Activated T-cell treated with anti-CD3 and anti-CD28 coated beads, Interleukin-2, amount 50 U/mL, for 48 hours (primary cell): Measurements from ENCODE around the gene ZBTB16.

ENCODE experiments used
- DNase-seq, 2 experiments: peaks; one replicate each; pipeline ENCODE4 v3.0.0-alpha.2; 2020

The ZBTB16 gene

DNA sequence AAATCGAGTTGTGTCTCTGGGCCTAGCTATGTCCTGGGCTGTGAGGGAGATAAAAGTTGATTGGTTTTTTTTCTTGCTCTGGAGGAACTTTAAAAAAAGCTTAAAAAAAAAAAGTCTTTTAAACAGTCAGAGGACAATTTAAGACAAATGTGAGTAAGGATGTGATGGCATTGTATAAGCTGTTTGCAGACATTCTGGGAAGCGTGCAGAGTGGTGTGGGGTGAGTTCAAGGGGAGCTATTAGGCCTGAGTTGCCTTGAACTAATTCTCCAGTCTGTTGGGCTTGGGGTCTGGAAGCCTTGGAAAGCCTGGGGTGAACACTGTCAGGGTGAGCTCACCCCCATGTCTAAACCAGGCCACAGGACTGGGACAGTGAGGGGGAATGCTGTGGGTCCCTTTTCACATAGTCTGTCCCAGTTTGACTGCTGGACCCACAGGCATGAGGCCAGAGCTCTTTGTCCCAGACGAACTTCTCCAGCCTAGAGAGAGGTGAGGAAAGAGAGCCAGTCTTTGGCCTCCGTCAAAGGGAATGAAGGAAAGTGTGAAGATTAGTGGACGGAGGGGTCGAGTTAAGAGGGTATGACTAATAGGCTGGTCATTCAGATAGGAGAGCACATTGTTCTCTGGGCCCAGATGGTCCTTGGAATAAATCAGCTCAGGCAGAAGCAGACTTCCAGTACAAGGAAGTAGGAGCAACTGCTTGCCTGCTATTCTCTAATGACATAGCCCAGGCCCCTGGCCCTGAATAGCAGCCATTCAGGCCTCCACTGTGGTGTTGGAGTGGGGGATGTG is 160.2 kb downstream of the ZBTB16 start:
- no peak for DNase-seq

DNA sequence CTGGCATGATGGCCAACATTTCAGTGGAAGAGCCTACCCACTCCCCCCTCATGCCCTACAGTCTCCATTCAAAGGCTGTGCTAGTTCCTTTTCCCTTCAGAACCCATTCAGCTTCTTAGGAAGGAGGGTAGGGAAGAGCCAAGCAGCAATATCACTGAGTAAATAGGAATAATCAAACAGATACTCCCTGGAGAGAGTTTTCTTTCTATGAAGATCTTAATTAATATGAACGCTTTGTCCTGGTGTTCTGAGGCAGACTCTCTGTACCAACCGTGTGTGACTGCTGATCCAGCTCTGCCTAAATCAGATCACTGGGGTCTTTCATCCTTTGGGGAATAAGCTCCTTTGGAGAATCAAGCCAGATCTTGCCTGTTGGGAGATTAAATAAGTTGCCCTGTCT is 161.5 kb downstream of the ZBTB16 start:
- DNase-seq, result no peak

DNA sequence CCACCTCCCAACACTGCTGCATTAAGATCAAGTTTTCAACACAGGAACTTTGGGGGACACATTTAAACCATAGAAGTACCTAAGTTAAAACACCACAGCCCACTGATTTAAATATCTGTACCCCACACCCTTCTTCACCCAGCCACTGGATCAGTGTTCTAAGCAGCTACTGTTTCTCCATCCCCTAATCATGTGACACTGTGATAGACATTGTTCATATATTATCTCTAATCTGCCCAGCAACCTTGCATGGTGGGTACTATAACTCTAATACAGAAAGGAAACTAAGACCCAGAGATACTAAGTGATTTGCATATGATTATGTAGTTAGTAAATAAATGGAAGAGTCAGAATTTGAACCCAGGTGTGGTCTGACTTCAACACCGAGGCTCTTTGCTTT is 166.2 kb downstream of the ZBTB16 start:
- no peak for DNase-seq

DNA sequence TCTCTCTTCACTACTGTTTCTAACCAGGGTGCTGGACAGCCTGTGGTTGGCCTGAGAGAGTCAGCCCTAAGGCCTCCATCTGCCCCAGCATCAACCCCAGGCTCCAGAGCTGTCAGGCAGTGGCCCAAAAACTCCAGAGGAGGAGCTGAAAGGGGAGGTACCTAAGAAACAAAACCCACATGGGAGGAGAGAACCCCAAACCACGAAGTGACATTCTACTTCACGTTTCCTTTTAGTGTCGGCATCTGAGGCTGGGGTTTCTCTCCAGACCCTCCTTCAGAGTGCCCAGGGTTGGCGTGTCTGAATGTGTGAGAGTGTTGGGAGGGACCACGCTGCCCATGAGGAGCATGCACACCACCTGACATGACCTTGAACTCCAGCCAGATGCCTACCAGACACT is 166.8 kb downstream of the ZBTB16 start:
- DNase-seq, result no peak

DNA sequence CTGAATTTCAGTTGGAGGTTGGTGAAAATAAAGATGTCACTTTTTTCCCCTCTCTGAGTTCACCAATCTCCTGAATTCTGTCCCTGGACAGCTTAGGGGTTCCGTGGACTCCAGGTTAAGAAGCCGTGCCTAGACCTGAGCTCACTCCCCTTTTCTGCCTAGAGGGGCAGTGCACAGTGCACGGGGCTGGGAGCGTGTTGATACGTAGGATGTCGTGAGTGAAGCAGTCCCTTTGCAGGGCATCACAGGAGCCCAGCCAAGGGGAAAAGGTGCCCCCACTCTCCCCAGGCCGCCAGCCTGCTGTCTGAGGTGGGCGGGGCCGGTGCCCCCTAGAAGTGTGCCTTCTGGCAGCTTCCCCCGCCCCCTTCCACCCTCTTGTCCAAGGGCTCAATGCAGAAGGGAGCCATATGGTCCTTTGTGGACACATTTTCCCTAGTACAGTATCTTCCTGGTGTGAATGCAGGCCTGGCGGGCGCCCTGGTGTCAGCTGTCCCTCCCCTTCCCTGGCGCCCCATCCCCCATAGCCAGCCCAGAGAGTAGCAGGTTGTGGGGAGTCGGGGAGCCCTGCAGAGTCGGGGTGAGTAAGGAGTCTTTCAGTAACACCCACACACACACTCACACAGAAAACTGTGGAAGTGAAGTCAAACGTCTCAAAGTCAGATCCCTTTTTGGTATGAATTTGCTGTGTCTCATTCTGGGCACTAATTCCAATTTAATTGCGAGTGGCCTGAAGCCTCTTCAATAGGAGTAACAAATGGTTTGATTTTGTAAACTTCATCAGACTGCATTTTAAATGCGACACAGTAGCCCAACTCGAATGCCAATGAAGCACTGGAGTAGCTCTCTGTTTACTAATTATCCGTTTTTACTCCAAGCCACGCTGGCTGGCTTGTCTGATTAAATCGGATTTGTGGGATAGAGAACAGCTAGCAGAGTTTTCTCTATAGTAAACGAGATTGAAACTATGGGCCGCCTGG is 169.2 kb downstream of the ZBTB16 start:
- DNase-seq, result no peak

DNA sequence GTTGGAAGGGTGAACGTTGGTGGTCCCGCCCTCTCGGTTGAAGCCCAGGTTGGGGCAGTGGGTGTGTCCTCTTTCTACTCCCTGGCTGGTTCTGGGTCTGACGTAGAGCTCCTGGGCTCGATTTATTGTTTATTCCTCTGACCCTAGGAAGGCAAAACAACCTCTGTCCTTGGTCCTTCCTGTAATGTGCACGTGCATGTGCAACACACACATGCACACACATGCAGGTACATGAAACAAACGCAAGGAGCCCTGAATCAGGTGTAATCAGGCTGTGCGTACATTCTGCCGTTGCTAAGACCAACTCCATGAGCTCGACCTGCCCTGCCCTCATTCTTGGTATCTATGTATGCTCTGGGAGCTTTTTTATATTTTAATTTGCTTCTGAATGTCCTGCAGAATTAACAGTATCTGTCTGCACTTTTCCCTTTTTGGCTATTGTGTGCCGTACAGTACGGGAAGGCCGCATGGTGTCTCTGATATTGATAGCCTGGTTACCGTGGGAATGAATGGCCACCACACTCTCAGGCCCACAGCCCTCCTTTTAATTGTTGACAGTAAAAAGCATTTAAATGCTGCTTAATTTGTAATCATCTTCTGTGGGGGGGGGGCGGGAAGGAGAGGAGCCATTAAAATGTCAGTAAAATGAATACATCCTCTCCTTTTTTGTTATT is 170.7 kb downstream of the ZBTB16 start:
- no peak for DNase-seq

DNA sequence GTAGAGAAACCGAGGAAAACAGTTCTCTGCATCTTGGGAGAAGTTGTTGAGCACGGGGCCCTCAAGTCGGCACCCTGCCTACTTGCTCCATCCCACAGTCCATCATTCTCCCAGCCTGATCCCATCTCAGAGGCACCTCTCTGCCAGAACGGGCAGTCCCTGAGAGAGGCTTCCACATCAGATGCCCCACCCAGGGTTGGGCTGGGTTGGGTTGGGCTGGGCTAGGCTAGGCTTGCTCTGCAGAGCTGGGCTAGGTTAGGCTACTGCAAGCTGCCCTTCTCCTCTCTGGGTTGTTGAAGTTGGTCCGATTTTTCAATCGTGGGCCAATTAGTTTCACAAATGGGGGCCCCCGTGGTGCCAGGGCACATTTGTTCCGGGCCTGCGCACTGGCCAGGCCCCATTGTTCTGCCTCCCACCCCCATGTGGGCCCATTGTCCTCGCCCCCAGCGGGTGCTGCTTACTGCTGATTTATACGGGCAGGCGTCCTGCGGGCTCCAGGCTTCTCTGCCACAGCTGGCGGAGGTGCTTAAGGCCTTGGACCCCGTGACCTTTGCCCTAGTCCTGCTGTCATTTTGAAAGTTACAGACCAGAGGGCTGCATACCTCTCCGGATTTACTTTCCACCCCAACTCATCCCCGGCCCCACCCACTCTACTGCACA is 173.0 kb downstream of the ZBTB16 start:
- DNase-seq, result no peak

DNA sequence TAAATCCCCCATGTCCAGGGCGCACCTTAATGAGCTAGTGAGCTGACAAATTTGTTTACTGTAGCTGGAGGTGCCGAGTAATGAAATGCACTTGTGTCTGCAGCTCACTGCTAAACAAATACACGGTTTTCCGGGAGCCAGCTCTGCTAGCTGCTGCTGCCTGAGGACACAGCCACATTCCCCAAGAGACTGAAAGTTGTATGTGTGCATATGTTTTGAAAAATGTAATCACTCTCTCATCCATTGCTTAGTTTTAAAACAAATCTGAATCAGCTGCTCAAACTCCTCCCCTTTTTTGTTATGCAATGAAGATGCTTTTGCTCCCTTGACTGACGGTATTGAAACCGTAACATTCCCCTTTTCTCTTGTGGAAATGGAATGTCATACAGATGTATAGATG is 174.2 kb downstream of the ZBTB16 start:
- DNase-seq, result no peak

DNA sequence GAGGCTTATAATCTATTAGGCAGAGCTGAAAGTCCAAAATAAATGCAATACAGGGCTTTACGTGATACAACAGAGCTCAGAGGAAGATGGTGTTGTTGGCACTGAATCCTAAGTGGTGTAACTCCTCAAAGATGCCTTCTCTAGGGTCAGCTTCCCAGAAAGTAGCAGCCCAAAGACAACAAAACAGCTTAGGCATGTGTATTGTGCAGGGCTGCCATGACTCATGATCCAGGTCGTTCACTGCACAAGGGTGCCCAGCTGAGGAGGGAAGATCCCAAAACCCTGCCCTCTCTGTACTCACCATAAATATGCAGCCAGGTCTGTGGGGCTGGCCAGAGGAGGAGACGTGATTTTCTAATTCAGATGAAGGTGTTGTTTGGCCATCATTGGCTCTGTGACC is 177.3 kb downstream of the ZBTB16 start:
- no peak for DNase-seq

DNA sequence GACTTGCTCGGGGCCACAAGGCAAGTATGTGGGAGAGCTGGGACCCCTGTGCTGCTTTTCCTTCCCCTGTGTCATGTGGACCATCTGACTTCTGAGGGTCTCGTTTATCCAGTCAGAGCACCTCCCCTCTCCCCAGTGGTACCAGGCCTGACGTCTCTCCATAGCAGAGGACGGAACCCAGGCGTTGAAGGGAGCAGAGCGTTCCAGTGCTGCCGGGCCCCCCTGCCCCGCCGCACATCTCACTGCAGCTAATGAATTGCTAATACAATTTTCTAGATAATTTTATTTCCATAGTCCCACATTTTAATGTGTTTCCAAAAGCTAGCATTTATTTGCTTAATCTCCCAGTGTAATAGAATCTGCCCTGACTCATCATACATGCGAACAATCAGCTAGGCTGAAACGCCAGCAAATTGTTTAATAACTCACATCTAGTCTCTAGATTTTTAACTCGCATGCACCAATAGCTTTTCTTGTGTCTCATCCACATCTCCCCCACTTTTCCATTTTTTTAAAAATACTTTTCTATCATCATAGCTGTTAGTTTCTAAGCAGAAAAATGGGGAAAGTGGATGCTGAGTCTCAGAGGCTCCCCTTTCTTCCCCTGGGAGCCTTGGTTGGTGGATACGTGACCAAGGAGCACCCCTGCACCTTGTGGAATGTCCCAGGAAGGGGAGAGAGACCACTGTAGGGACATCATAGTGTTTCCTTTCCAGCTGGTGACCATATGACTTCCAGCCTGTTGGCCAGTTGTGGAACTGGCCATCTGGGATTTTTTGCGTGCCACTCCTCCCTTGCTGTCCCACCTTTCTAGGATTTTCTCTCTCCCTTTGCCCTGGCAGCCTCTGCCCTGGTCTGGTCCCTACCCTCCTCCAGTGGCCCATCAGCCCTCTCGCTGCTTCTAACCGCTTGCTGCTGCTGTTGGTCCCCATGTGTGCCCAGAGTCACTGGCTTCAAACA is 178.1 kb downstream of the ZBTB16 start:
- no peak for DNase-seq

DNA sequence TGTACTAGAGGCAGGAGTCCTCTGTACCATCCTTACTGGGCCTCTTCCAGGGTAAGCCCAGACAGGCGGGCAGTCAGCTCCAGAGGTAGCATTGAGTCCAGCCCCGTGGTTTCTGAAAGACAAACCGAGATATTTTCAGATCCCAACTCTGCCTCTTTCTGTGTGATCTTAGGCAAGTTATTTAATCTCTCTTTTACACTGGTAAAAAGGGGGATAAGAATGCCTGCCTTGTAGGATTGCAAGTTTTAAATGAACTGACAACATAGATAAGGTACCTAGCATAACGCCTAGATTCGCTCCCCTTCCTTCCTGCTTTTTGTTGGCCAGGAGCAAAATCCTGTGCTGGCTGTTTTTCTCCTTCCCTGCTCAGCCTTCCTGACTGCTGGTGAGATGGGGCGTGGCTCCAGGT is 180.2 kb downstream of the ZBTB16 start:
- DNase-seq, result no peak

DNA sequence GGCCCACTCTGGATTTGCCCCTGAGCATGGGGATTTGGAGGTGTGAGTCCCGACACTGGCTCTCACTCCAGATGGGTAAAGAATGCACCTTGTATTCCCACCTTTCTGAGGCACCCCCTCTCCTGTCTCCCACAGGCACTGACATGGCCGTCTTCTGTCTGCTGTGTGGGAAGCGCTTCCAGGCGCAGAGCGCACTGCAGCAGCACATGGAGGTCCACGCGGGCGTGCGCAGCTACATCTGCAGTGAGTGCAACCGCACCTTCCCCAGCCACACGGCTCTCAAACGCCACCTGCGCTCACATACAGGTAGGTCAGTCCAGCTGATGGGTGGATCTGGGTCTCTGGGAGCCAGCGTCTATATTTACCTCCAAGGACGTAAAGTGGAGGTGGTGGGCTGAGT is 182.5 kb downstream of the ZBTB16 start:
- no peak for DNase-seq

DNA sequence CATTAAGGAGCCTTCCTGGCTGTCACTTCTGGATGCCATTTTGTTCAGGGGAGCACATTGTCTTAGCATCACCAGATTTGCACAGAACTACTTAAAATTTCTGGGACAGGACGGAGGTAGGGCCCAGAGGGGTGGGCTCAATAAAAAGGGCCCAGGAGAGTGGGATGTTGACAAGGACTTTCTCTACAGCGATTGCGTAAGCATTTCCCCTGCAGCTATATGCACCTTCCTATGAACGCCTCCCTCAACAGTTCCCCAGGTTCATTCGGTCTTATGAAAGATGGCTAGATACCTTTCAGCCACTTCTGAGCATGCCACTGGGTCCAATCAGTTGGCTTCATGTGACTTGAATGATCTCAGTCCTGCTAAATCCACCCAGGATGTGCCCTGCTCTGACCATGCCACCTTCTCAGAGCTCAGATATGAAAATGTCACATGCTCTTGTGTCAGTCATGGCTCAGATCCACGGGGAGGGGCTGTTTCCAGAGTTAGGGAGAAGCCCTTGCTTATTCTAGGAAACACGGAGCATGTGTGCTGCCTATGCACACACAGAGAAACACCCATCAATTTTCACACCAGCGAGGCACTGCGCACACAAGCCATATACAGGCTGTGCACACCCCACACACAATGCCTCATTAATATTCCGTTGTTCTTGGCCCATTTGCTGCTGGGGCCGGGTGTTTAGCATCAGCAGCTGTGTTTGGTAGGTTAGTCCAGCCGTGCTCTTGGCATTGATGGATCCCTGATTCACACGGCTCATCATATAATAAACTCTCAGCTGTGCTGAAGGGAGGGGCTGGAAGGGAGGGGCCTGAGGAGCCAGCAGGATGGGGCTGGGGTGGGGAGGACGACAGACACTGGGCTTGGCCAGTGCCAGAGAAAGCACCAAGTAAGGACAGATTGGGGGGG is 184.2 kb downstream of the ZBTB16 start:
- no peak for DNase-seq

DNA sequence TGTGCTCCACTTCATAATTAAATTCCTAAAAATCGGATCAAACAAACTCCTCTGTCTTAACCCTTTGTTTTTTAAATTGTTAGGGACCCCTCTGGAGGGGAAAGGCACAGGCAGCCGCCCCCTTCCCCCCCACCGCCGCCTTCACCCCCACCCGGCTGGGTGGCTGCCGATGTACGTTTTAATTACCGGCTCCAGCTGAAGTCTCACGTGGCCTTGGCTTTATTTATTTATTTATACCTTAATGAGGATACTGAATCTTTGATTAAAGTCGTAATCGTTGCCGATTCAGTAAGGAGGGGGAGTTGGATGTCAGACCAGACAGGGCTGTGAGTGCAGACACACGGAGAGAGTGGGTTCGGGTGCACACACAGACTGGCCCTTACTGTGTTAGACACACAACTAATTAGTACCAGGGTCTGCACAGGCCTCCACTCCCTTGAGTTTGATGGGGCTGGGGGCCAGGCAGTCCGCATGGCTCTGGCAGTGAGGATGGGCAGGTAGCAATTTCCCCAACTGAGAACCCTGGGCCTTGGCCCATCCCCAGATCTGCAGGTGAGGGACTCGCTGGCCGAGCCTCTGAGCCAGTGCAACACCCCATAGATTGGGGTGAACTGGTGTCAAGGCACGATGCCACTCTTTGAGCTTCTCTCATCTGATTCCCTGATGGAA is 185.3 kb downstream of the ZBTB16 start:
- DNase-seq, result no peak

DNA sequence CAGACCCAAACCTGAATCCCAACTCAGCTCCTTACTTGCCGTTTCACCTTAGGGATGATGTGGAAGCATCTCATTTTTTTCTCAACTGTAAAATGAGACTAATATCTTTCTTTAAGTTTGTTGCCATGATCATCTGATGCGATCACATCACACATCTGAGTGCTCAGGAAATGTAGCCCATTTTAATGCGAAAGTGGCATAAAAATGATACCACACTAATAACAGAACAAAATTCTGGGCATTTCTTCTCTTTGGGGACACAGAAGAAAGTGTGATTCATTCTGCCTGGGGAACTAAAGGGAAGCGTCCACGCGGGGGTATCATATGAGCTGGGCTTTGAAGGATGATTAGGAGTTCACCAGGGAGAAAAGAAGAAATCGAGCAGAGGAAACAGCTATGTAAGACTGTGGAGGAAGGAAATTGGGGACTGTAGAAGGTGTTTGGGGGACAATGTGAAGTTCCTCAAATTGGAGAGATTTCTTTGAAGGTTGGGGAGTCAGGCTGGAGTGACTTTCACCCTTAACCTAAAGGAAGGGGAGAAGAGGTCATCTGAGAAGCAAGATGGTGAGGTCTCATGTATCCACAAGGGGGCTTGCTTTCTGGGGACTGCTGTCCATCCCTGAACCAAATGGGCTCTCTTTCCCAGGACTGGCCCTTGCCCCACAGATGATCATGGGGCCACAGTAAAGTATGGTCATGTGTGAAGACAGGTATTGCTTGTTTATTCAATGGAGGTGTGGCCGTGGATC is 187.0 kb downstream of the ZBTB16 start:
- DNase-seq, result no peak

DNA sequence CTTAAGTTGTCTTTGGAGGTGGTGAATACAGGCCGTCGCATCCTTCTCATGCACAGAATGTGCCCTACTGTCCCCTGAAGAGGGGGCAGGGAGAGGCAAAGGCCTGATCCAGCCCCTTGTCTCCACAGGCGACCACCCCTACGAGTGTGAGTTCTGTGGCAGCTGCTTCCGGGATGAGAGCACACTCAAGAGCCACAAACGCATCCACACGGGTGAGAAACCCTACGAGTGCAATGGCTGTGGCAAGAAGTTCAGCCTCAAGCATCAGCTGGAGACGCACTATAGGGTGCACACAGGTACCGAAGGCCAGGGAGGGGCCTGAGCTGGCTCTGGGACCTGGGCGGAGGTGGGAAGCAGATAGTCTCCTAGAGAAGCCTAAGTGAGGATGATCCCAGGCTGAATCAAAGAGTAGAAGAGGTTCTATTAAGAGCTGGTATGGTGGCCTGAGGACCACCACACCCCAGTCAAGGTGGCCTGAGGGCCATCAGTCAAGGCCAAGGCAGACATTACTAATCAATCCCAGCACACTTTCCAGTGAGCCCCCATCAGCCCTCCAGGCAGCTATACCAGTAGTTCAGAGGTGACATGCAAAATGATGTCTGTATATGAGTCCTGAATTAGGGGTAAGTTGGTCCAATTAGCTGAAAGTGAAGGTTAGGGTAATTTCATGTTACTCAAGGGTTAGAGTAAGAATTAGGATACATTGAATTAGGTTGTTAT is 187.7 kb downstream of the ZBTB16 start:
- DNase-seq, result no peak

DNA sequence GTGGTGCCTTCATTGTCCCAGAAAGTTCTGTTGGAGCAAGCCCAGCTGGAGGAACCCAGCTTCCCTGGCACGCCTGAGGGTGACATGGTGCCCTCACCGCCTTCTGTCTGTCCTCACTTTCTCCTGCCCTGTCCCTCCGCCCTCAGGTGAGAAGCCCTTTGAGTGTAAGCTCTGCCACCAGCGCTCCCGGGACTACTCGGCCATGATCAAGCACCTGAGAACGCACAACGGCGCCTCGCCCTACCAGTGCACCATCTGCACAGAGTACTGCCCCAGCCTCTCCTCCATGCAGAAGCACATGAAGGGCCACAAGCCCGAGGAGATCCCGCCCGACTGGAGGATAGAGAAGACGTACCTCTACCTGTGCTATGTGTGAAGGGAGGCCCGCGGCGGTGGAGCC is 190.7 kb downstream of the ZBTB16 start:
- no peak for DNase-seq

DNA sequence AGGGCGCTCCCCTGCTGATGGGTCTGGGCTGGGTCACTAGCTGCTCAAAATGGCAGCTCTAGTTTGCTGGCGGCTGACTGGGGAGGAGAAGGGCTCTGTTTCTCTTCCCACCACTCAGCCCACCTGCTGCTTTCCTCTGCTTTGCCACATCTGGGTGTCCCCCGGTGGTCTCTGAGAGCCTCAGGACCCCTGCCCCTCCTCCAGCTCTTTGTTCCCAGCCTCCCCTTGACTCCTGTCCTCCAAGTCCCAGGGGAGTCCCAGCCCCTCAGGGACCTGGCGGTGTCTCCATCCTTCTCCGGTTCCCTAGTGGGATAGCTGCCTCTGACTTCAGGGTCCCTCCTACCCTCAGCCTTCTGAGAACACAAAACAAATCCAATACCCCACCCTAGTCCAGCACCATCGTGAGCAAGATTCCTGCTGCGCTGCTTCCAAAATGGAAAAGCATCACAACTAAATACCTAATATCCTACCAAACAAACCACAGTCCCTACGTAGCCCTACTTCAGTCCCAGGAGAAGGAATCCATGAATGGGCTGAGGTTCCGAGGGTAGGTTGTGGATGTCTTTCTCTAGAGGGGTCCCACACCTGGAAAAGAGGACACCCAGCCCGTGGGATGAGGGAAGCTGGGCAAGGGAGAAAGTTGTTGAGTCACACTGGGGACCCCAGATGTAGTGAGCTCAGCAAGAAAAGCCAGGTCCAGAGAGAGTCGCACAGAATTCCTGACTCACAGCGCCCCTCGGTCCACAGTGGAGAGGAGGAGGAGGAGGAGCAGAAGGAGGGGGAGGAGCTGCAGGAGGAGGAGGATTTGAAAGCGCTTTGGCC is 191.7 kb downstream of the ZBTB16 start:
- DNase-seq, result no peak
